Ishikawa (cell line): ENCODE results near the gene DSP.
A peak's percentile ranks its signal among the peaks of the same experiment; 100 is the strongest.

ENCODE experiments used
- CEBPB ChIP-seq: IDR thresholded peaks from 2 replicates; pipeline ENCODE4 v1.6.1; 2012
- CREB1 ChIP-seq: IDR thresholded peaks from 2 replicates; pipeline ENCODE4 v1.6.1; 2012; ENCODE audit warnings: low read depth
- EGR1 ChIP-seq: IDR thresholded peaks from 2 replicates; pipeline ENCODE4 v1.6.1; 2012
- EP300 ChIP-seq: IDR thresholded peaks from 2 replicates; pipeline ENCODE4 v1.6.1; 2012; ENCODE audit warnings: borderline replicate concordance
- FOXM1 ChIP-seq: IDR thresholded peaks from 2 replicates; pipeline ENCODE4 v1.6.1; 2012; ENCODE audit warnings: low read depth, borderline replicate concordance
- MAX ChIP-seq: IDR thresholded peaks from 2 replicates; pipeline ENCODE4 v1.6.1; 2012
- NFIC ChIP-seq: IDR thresholded peaks from 2 replicates; pipeline ENCODE4 v1.6.1; 2012
- RAD21 ChIP-seq: IDR thresholded peaks from 2 replicates; pipeline ENCODE4 v1.6.1; 2012; ENCODE audit warnings: low read depth
- REST ChIP-seq: IDR thresholded peaks from 2 replicates; pipeline ENCODE4 v1.6.1; 2012; ENCODE audit warnings: low read depth, mild to moderate bottlenecking
- TAF1 ChIP-seq: IDR thresholded peaks from 2 replicates; pipeline ENCODE4 v1.6.1; 2012; ENCODE audit warnings: low read depth, mild to moderate bottlenecking
- TCF12 ChIP-seq: IDR thresholded peaks from 2 replicates; pipeline ENCODE4 v1.6.1; 2012; ENCODE audit warnings: low read depth
- TEAD4 ChIP-seq: IDR thresholded peaks from 2 replicates; pipeline ENCODE4 v1.6.1; 2012
- USF1 ChIP-seq: IDR thresholded peaks from 2 replicates; pipeline ENCODE4 v1.6.1; 2012
- YY1 ChIP-seq: IDR thresholded peaks from 2 replicates; pipeline ENCODE4 v1.6.1; 2012; ENCODE audit warnings: low read depth
- ZBTB7A ChIP-seq: IDR thresholded peaks from 2 replicates; pipeline ENCODE4 v1.6.1; 2012; ENCODE audit warnings: low read depth

Gene DSP

DNA sequence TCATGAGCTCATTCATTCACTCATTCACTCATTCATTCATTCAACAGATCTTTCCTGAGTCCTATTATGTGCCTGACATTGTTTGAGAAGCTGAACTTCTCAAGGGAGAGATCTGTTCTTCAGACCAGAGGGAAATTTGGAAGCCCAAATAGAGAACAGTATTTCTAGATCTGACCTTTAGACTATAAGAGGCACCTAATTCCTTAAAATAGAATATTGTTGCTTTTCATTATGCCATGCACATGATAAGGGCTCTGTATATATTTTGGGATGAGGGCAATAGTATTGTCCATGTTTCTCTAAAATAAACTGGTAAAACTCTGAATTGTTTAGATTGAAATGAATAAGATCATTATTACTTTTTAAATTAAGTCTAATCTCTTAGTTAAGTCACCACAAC, 18.6 kb upstream of the DSP start:
- TF ChIP-seq ZBTB7A (no peak), EGR1 (no peak), YY1 (no peak), REST (no peak), CREB1 (no peak), TAF1 (no peak), NFIC (no peak), USF1 (no peak), TCF12 (no peak), FOXM1 (no peak), RAD21 (no peak), EP300 (no peak), MAX (no peak), CEBPB (no peak)

DNA sequence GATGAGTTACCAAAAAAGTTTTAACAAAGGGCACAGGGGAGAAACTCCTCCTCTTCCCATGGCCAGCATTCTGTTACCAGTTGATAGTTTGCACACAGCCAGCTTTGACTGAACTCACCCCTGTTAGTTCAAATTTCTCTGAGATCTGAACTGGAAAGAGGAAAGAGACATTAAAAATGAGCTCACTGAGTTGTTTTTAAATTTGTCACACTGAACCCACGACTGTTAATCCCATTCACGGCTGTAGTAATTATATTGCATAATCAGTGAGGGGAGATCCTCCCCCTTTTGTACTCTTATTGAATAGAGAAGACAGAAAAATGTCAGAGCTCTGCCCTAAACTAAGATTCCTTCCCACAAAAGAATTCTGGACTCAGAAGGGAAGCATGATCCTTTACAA, 17.5 kb upstream of the DSP start:
- peak; percentile 70 for TF ChIP-seq CEBPB
- TF ChIP-seq USF1, result no peak

- TF ChIP-seq FOXM1 (no peak), USF1 (no peak), TAF1 (no peak), YY1 (no peak), TEAD4 (no peak)
Observed at GRCh38 chr6:7526755-7527154, 14.7 kb upstream of the DSP start.

DNA sequence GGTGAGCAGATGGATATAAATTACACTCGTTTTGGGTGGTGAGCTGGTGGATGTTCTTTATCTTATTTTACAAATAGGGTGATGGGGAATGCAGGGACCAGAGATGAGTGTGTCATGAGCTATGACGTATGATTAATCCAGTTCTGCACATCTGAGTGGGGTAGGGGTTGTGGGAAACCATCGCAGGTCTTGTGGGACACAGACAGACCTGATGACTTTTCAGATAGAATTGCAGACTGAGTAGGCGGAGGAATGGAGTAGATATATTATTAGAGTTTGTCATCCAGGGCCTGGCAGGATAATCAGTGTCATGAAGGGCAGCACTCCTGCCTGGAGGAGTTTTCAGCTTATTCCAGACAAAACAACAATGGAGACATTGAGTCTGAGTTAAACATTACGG, 12.9 kb upstream of the DSP start:
- no peak for TF ChIP-seq MAX
- TF ChIP-seq TAF1, result no peak
- TF ChIP-seq EP300, result no peak
- no peak for TF ChIP-seq YY1
- TF ChIP-seq USF1, result no peak
- no peak for TF ChIP-seq EGR1
- no peak for TF ChIP-seq RAD21
- TF ChIP-seq CREB1, result no peak

- TF ChIP-seq TAF1, result no peak
Observed at GRCh38 chr6:7529141-7529540, 12.3 kb upstream of the DSP start.

DNA sequence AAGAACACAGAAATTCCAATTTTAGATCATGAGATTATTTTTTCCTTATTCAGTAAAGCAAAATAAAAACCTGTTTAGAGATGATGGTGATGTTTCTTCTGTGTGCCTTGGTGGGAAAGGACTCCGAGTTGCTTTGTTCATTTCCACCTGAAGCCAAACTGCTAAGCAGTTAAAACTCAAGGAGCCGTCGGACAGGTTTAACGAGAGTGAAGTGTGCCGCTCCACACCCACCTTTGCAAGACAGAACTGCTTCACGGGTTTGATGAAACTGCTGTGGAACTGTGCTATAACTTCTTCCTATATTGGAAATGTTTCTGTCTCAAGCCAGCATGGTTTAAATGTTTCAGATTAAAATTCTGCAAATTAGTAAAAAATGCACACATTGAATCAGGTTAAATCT, 9.2 kb upstream of the DSP start:
- TF ChIP-seq YY1, result no peak
- TF ChIP-seq FOXM1, result 0 out of 2 replicates have a peak, but pooled peaks have one; percentile 42
- TF ChIP-seq TCF12, result peak; percentile 63
- peak; percentile 32; the same call in 1 of the 2 replicates for TF ChIP-seq RAD21
- TF ChIP-seq TAF1, result no peak
- no peak for TF ChIP-seq CEBPB
- 0 out of 2 replicates have a peak, but pooled peaks have one; percentile 21 for TF ChIP-seq TEAD4
- peak; percentile 11; the same call in 1 of the 2 replicates for TF ChIP-seq USF1
- TF ChIP-seq MAX, result peak; percentile 69
- no peak for TF ChIP-seq REST
